Stimulated activated CD4-positive, alpha-beta T cell treated with anti-CD3 and anti-CD28 coated beads, TNF-alpha, amount 100 ng/mL, for 1 hour (primary cell): ENCODE data around the gene SLC7A6.
A peak's percentile ranks its signal among the peaks of the same experiment; 100 is the strongest.

Source experiments
- DNase-seq, 3 donors: peaks; one replicate each; pipeline ENCODE4 v3.0.0-alpha.2; 2020; ENCODE audit warnings: low read depth in 3 of 3, low spot score in 1 of 3

SLC7A6 gene

DNA sequence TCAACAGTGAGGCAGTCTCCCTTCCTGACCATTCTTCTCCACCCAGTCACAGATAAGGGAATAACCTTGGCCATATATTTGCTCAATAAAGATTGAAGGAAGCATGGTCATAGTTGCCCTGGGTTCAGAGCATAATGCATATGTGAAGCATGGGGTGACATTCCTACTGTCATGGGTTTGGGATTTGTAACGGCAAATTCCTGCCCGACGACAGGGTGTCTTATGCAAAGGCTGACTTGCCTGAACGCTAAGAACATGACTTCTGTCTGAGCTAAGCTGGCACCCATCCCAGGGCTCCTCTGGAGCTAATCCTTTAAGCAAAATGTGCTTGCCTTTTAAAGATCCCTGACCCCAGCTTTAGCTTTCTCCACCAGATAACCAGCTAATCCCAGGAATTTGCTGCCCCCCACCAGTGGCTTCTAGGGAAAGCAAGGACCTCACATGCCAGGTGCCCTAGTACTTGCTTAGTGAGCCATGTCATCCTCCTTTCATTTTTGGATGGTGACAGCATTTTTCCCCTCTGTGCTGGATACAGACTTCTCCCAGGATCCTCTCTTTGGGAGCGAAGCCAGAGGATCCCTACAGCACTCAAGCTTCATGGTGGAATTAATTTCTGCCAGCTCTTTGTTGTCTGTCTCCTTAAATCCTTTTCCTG is 34.7 kb downstream of the SLC7A6 start:
- no peak for DNase-seq

DNA sequence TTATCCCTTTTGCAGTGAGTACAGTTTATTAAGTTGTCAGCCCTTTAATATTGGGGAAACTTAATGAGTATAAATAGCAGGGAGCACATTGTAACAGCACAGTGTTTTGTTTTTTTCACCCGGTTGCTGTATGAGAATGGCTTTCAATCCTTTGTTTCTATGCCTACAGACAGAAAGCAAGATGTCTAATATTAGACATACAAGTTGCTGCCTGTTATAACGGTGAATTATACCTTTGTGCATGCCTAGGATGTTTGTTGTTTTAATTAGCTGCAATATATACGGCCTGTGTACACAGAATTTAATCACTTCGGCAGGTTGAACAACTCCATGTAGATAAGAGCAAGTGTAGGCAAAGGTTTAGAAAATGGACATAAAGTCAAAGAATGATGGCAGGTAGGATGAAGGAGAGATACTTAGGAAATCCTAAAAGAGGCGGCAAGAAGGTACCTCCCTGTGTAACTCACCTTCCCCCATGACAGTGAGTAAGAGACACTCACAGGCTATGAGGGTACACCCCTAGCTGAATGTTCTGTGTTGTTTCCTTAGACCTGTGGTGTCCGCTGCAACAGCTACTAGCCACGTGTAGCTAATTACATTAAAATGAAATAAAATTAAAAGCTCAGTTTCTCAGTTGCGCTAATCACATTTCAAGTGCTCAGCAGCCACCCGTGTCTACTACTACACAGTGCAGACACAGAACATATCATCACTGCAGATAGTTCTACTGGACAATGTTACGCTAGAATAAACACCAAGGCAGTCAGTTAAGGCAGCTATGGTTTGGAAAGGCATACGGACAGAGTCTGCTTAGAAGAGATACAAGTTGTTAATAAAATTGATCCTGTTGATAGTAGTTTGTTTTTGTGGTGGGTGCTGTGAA is 35.5 kb downstream of the SLC7A6 start:
- no peak for DNase-seq

DNA sequence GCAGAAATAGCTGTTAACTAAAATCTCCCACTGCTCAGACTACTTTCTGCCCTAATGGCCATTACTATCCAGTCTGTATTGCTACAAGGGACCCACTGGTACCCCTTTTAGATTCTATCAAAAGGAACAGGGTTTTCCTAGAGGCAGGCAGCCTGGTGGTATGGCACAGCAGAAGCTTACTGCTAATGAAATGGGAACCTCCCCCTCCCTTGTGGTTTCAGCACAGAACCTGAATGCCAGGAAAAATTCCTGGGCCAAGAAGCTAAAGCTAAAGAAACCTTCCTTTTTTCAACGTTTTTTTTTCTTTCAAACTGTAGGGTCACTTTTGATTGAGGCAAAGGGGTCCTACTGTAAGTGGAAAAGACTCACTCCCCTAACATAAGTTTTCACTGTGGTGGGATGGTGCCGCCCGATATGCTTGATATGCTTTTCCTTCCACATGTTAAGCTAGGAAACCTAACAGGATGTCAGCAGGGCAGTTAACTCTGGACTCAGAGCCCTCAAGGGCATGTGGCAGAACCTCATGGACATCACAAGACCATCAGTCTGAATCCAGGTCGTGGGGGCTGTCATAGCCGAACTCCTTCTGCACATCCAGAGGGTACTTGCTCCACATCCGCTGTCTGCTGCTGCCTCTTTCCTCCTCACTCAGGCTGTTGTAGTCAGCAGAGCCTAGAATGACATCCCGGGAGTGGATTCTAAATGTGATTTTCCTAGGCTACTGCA is 36.6 kb downstream of the SLC7A6 start:
- DNase-seq, result no peak

DNA sequence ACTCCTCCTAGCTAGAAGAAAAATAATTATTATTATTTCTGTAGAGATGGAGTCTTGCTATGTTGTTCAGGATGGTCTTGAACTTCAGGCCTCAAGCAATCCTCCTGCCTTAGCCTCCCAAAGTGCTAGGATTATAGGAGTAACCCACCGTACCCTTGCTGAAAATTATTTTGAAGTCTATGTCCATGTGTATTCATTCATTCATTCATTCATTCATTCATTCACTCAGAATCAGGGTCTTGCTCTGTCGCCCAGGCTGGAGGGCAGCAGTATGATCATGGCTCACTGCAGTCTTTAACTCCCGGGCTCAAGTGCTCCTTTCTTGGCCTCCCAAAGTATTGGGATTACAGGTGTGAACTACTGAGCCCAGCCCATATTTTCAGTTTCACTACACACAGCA is 42.3 kb downstream of the SLC7A6 start:
- DNase-seq, result no peak

DNA sequence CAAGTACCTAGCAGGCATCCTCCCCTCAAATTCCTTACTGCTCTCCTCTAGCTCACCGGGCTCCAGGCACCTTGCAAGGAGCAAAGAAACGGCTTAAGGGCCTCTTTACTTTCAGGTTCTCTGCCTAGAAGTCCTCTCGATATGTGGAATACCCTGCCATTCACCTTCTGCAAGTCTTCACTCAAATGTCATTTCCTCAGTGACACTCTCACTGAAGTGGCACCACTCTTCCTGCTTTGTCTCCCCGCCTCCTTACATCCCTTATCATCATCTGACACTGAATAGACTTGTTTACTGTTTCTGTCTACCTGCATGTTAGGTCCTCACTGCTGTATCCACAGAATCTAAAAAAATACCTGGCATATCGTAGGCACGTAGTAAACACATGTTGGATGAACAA is 45.5 kb downstream of the SLC7A6 start:
- DNase-seq, result no peak

DNA sequence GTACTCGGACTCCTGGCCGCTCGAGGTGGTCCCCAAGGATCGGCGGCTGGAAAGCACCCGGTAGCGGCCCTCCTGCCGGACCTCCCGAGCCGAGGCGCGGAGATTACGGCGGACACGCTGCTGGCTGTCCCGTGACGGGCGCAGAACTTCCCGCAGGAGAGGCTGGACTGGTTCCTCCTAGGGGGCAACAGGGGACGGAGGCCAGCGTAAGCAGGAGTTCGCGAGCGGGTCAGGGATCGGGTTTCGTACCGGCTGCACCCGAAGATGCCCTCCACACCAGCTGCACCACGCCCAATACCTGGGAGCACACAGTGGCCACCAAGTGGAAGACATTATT is 46.1 kb downstream of the SLC7A6 start:
- DNase-seq, result peak in 1 of 3 donors; percentile 4

DNA sequence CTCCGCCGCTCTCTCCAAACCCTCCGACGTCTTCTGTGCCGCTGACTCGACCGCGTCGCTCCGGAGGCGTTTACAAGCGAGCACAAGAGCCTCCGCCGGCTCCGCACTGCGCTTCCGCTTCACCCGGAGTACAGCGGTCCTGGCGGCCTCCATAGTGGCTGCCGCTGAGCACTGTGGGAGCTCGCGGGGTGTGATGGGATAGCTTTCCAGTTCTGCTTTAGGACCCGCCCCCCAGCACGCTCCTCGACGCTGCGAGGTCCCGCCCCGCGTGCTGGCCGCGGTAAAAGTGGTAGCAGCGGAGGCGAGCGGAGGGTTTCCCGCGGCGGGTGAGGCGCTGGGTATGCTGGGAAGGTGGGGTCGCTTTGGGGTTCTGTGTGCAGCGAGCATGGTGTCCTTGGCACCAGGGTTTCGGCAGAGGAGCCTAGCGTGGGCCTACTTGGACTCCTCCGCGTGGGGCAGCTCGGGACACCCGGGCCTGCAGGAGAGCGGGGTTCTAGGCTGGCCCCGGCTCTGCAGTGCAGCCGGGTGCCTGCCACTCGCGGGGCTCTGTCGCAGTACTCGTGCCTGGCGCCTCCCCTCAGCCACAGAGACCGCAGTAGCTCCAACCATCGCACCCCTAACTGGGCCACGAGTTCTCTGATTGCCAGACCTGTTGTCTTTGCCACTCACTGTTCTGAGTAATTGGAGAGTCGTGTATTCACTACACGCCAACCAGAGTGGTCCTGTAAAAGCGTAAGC is 46.6 kb downstream of the SLC7A6 start, which contains the start of the genes PRMT7 and SLC7A6OS:
Gene PRMT7 (plus strand): TSS at position 246 of the 738 bp plus-strand sequence. CDS start 4,961 bp downstream, outside the sequence.
Gene SLC7A6OS (minus strand): TSS at position 173 of the 738 bp plus-strand sequence. CDS start 20 bp downstream, at position 153.
- peak; percentile 72 to 80 (median 78) for DNase-seq

DNA sequence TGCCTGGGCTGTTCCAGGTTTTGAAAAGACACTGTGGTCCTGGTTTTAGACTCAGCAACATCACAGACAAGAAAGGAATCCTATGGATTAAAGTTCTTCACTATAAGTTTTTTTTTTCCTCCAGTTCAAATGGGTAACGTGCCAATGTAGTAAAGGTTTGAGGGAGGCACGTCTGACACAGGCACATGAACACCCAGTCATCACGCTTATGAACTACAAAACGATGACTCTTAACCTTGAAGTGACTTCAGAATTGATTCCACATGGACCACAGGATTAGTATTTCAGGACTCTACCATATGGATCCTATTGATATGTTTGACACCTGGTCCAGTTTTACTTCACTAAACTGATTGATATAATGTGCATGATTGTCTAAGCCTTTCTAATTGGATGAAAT is 48.8 kb downstream of the SLC7A6 start:
- DNase-seq, result no peak

DNA sequence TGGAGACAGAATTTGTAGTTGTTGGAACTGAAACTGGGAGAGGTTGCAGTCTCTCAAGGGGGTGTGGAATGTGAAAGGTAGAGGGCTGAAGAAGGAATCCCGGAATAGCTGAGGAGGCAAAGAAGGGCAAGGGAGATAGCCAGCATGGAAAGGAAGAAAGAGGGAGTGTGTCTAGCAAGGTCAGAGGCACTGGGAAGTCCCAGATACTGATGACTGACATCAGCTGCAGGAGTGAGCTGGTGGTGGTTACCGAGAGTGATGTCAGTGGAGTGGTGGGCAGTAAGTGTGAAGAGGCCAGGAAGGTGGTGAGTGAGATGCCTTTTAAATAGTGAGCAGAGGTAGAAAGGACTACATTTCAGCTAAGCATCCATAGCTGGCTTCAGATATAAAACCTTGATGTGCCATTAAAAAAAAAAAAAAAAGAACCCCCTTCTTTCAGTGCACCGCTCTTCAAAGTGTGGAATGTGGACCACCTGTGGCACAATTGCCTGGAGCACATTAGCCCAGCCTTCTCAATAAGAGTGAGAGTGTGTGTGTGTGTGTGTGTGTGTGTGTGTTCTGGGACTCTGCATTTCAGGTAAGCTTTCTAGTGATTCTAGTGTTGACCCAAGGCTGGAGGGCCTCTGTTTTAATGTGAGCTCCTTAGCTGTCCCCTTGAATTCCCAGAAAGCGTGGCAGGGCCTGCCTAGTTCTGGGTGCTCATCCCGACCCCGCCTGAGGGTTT is 55.0 kb downstream of the SLC7A6 start:
- no peak for DNase-seq

DNA sequence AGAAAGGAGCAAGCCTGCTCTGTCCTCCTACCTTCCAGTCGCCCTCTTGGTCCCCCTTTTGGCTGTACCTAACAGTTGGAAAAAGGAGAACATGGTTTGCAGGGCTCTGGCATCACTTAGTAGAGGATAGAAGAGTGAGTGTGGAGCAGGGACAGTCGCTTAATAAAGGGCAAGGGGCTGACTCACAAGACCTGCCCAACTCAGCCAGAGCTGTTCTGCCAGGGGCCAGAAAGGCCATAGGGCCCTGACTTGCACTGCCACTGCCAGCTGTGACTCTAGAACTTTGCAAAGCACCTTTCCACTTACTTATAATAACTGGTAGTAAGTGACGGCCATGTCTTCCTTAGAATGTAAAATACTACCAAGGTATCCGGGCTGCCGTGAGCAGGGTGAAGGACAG is 60.0 kb downstream of the SLC7A6 start:
- no peak for DNase-seq

DNA sequence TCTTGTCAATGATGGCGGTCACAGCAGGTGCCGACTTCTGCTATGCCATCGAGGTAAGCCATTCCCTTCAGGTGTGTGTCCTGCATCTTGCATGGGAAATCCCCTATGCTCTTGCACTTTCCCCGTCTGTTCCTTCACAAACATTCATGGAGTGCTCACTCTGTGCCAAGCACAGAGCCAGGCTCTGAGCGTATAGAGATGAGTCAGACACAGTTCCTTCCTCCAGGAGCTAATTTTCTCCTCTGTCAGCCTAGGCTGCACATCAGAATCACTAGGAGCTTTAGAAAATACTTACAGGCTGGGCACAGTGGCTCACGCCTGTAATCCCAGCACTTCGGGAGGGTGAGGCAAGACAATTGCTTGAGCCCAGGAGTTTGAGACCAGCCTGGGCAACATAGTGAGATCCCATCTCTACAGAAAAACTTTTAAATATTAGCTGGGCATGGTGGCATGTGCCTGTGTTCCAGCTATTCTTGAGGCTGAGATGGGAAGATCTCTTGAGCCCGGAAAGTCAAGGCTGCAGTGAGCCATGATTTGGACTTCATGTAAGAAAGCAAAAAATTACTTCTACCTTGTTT is 60.5 kb downstream of the SLC7A6 start:
- DNase-seq, result no peak

DNA sequence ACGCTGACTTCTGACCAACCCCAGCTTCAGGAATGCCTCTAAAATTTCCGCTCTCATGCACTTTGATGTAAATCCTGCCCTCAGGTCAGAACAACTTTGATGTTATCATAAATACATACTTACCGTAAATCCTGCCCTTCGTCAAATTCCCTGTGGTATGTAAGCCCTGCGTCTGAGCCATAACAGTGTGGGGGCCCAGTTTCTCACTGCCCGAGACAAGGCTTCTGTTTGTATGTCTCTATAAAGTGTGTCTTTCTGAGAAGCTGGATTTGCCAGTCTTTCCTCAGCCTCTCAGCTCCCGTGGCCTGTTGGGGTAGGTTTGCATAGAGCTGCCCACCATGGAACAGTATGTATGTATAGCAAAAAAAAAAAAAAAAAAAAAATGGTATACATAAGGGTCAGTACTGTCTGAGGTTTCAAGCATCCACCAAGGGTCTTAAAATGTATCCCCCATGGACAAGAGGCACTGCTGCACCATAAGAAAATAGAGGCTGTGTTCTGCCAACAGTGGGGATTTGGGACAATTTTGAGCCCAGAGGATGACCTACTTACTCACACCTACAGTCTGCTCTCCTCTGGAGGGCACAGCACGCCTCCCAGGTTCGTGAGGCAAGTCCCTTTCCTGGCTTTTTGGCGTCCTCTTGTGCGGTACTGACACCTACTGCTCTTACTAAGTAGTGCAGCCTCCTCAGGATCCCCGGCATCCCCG is 64.0 kb downstream of the SLC7A6 start:
- DNase-seq, result peak; percentile 59 to 69 (median 63)

DNA sequence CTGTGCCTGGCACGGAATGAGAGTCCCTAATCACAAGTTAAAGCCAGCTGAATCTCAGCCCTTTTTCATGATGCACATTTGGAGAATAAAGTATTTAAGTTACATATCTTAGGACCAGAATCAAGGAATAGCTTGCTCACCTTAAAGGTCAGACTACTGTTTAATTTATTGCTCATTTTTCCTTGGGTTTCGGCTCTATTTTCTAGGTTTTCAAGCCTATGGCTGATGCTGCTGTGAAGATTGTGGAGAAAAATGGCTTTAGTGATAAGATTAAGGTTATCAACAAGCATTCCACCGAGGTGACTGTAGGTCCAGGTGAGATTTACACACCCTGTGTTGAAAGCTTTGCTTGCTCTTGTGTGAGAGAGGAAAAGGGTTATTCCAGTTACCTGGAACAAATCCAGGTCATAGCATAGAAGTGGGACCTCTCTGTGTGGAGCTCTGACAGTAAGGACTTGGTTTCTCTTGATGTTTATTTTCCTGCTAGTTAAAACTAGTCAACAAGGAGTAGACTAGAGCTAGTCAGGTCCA is 64.6 kb downstream of the SLC7A6 start:
- DNase-seq, result no peak

DNA sequence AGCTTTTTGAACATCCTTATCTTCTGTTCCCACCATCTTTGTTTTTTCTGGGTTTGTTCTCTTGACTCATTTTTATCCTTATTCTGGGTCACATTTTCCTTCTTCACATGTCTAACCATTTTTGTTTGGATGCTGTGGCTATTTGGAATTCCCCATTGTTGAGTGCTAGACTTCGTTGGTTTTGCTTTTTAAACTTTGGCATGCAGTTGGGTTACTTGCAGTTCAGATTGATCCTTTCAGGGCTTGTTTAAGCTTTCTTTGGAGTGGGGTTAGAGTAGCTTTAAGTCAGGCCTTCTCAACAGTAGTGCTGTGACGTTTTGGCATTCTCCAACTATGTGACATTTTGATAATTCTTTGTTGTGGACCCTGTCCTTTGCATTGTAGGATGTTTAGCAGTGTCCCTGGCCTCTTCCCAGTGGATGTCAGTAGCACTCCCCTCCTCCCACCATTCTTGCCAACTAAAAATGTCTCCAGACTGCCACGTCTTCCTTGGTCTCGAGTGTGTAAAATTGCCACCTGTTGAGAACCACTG is 67.6 kb downstream of the SLC7A6 start:
- DNase-seq, result no peak

DNA sequence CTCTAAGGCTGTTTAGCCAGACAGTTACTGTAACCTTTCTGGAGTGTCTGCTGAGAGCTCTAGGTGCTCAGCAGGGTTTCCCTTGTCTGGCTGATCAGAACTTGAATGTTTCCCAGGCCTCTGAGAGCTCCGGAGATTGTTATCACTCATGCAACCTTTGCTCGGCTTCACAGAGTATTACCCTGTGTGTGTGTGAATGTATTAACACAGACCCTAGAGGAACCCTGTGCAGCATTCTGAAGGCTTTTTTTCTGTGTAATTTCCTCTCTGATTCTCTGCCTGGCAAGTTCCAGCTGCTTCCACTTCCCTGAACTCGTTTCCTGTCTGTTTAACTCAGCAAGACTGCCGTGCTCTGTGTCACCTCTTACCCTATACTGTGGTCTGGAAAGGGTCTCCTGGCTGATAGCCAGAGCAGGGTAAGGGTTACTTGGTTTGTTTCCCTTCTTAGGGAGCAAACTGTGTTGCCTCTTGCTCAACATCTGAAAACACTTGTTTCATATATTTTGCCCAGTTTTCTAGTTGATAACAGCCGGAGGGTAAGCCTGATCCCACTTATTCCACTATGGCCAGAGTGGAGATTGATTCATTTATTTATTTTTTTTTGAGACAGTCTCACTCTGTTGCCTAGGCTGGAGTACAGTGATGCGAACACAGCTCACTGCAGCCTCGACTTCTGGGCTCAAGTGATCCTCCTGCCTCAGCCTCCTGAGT is 68.2 kb downstream of the SLC7A6 start:
- no peak for DNase-seq

DNA sequence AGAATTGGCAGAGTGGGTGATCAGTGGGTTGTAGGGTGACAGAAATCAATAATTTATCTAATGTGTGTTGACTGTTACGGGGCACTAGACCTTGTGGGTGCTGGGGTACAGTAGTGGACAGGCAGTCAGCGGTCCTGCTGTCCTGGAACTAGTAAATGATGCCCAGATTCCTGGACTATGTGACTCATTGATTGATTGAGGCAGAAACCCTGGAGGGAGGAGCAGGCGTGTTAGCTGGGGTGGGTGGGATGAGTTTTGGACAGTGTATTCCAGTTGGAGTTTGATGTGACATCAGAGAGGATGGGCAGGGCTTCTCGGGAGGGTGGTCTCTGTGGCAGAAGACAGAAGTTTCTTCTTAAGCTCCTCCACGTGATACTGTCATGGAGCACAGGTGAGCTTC is 70.8 kb downstream of the SLC7A6 start:
- no peak for DNase-seq

DNA sequence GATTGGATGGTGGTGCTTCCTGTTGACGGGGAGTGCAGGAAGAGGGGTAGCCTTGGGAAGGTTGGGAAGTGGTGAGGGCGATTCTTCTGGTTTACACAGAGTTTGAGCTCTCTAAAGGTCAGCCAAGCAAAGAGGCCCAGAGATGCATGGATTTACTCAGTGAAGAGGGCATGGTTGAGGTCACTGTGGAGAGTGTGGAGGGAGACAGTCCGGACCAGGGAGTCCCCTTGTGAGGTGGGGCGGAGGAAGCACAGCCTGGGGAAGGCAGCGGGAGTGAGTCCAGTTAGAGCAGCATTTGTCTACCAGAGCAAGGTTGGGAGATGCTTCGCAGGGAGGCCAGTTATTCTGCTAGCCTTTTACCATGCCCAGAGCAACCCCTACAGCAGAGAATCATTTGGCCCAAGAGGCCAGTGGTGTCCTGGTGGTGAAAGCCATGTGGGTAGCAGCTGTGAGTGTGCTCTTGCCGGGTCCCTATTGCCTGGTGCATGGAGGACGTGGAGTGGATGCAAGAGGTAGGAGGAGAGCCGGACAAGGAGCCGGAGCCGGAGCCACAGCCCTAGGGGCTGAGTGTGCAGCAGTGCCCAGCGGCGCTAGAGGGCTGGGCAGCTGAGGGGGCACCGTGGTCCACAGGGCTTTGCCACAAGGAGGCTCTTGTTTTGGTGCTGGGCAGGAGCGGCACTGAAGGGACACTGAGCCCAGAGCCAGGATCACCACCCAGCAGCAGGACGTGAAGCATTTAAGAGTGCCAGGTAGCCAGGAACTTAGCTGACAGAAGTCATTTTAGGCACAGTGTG is 74.2 kb downstream of the SLC7A6 start:
- no peak for DNase-seq
